IMR-90 (cell line): ENCODE results near the gene HOXB9.

Source experiments
- NFE2L2 ChIP-seq: fragments of 150-350 bp; IDR thresholded peaks from 2 replicates; pipeline ENCODE4 v1.6.1; 2016; ENCODE audit warnings: low read depth, mild to moderate bottlenecking, low read length
- POLR2A ChIP-seq: IDR thresholded peaks from 2 replicates; pipeline ENCODE4 v1.6.1; 2012; ENCODE audit warnings: mild to moderate bottlenecking, low read depth, low read length
- RCOR1 ChIP-seq: IDR thresholded peaks from 2 replicates; pipeline ENCODE4 v1.6.1; 2012; ENCODE audit warnings: mild to moderate bottlenecking, low read length, improper control_type of control experiment; ENCODE audit not compliant: insufficient replicate concordance
- TF ChIP-seq, protein P1 (sequence below): conservative IDR thresholded peaks from 2 replicates; pipeline ENCODE4 v1.5.1; 2012; ENCODE audit warnings: mild to moderate bottlenecking, low read depth, low read length, improper control_type of control experiment
- TF ChIP-seq, protein P2 (sequence below): fragments of 150-350 bp; IDR thresholded peaks from 2 replicates; pipeline ENCODE4 v1.6.1; 2017; ENCODE audit warnings: mild to moderate bottlenecking, antibody characterized with exemption, low read length, low read depth

DNA sequence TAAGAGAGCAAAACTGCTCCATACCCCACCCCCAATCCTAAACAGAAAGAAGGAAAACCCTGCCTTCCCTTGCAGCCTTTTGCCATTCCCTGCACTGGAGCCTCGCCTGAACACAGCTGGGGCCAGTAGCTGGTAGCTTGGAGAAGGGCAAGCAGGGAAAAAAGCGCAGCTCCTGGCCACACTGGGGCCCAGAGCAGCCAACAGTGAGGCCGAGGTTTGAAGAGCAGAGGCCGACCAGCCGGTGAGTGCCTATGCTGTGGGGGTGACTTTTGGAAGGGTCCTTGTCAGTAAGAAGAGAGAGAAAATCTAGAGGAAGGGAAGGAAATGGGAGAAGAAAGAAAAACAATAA lies 3.2 kb upstream of the HOXB9 start:
- TF ChIP-seq, protein P1, sequence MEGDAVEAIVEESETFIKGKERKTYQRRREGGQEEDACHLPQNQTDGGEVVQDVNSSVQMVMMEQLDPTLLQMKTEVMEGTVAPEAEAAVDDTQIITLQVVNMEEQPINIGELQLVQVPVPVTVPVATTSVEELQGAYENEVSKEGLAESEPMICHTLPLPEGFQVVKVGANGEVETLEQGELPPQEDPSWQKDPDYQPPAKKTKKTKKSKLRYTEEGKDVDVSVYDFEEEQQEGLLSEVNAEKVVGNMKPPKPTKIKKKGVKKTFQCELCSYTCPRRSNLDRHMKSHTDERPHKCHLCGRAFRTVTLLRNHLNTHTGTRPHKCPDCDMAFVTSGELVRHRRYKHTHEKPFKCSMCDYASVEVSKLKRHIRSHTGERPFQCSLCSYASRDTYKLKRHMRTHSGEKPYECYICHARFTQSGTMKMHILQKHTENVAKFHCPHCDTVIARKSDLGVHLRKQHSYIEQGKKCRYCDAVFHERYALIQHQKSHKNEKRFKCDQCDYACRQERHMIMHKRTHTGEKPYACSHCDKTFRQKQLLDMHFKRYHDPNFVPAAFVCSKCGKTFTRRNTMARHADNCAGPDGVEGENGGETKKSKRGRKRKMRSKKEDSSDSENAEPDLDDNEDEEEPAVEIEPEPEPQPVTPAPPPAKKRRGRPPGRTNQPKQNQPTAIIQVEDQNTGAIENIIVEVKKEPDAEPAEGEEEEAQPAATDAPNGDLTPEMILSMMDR, result no peak
- TF ChIP-seq NFE2L2 (no peak), RCOR1 (no peak), POLR2A (no peak)
- TF ChIP-seq, protein P2, sequence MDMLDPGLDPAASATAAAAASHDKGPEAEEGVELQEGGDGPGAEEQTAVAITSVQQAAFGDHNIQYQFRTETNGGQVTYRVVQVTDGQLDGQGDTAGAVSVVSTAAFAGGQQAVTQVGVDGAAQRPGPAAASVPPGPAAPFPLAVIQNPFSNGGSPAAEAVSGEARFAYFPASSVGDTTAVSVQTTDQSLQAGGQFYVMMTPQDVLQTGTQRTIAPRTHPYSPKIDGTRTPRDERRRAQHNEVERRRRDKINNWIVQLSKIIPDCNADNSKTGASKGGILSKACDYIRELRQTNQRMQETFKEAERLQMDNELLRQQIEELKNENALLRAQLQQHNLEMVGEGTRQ, result no peak
